ENCODE measurements around the gene TMEM151B. TPM values are rescaled to one million over a fixed set of nuclear protein-coding genes. Genes with fewer than 3 reads are reported as not detected.

TMEM151B gene
- total RNA-seq, 1 donor from 2014 or later: not detected

DNA sequence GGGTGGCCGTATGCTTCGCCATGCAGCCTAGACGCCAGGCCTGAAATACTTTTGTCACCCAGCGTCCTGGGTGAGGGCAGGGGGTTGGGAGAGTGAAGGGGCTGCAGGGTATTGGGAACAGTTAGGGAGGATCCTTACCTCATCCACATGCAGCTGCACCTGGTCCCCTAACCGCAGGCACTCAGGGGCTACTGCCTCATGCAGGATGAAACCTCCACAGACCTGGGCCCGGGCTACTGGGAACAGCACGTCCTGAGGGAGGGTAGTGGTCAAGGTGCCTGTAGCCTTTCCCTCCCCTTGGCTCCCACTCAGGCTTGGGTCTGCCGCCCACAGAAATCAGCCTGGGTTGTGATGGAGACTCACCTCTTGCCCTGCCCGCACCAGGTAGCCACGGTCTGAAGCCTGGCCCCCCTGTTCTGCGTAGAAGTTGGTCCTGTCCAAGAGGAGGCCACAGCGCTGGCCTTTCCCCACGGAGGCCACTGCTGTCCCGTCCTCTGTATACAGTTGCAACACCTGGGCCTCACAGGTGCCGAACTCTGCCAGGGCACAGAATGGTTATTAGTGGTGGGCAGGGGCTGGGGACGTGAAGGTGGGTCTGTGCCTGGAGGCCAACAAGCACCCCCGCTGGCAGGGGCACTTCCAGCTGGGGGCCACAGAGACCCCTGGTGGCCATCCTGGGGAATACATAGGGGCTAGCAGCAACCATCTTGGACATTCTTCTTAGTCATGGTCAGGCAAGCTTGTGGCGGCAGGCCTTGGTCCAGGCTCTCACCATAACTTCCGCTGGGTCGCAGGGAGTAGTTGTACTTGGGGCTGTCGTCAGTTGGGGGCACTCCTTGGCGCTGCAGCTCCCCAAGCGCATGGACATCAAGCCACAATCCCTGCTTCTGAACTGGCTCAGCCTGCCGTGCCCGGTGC lies 34.3 kb downstream of the TMEM151B start:
- TF ChIP-seq, protein P1, sequence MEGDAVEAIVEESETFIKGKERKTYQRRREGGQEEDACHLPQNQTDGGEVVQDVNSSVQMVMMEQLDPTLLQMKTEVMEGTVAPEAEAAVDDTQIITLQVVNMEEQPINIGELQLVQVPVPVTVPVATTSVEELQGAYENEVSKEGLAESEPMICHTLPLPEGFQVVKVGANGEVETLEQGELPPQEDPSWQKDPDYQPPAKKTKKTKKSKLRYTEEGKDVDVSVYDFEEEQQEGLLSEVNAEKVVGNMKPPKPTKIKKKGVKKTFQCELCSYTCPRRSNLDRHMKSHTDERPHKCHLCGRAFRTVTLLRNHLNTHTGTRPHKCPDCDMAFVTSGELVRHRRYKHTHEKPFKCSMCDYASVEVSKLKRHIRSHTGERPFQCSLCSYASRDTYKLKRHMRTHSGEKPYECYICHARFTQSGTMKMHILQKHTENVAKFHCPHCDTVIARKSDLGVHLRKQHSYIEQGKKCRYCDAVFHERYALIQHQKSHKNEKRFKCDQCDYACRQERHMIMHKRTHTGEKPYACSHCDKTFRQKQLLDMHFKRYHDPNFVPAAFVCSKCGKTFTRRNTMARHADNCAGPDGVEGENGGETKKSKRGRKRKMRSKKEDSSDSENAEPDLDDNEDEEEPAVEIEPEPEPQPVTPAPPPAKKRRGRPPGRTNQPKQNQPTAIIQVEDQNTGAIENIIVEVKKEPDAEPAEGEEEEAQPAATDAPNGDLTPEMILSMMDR (IDR thresholded peaks at IDR 0.05): peak; percentile 77
- intact Hi-C loops (cut with DNase I): no loop called here
- no peaks in the 10 kb centered on the region for H3K9me3 ChIP-seq
- no peaks in the 10 kb centered on the region for H3K4me1 ChIP-seq
- no peaks in the 10 kb centered on the region for H3K27me3 ChIP-seq (ENCODE audit: low read depth)
- no peak for DNase-seq
- H3K36me3 ChIP-seq: peaks cover 94% of the 10 kb centered on the region
- ATAC-seq: peak; percentile 42 to 57
- no peak overlapping the region for H3K27ac ChIP-seq
- no peak overlapping the region for H3K4me3 ChIP-seq

GRCh38 chr6:44305200-44305725 lies 35.0 kb downstream of the TMEM151B start:
- Histone ChIP-seq H3K4me1 (no peaks in the 10 kb centered on the region), H3K36me3 (peaks cover 99% of the 10 kb centered on the region), H3K4me3 (no peak overlapping the region), H3K27ac (no peak overlapping the region), H3K9me3 (no peaks in the 10 kb centered on the region), H3K27me3 (ENCODE audit: low read depth) (no peaks in the 10 kb centered on the region)
- no peak for ATAC-seq
- DNase-seq: no peak
- intact Hi-C loops (cut with DNase I): no loop called here
- TF ChIP-seq, protein P1 (IDR thresholded peaks at IDR 0.05): no peak

DNA sequence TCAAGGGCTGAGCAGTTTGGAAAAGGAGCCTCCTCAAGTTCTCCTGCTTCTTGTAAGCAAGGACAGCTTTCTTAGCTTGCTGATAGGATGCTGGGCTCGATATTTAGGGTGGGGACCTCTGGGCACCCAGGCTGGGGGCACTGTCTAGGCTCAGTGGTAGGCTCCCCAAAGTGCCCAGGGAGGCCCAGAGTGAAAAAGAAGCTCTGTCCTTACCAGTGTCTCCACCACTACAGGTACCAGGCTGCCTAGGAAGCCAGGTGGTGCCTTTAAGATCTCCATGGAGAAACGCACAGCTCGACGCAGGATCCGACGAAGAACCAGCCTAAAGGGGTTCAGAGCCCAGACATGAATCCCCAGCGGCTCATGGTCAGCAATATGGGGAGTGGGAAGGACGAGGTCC lies 36.5 kb downstream of the TMEM151B start:
- DNase-seq: no peak

DNA sequence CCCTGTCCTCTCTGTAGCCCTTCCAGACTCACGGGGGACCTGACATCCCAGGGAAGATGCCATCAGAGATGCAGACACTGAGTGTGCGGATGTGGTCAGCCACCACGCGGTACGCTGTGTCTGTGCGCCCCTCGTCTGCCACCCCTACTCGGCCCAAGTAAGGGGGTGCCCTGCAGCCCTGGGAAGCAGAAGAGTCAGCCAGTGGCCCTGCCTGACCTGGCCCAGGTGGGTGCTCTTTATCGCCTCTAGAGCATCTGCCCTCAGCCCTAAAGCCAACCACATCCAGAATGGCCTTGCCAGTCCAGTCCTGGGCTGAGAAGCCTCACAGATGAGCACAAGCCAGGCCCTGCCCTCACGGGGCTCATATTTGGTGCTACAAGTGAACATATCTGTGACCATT lies 37.0 kb downstream of the TMEM151B start:
- H3K27ac ChIP-seq: no peak overlapping the region
- peaks cover 91% of the 10 kb centered on the region for H3K36me3 ChIP-seq
- H3K27me3 ChIP-seq (ENCODE audit: low read depth): no peaks in the 10 kb centered on the region
- ATAC-seq: no peak
- TF ChIP-seq, protein P1 (IDR thresholded peaks at IDR 0.05): no peak
- H3K4me1 ChIP-seq: peaks cover 6% of the 10 kb centered on the region
- H3K4me3 ChIP-seq: no peak overlapping the region
- no peaks in the 10 kb centered on the region for H3K9me3 ChIP-seq
- intact Hi-C loops (cut with DNase I): no loop called here
- no peak for DNase-seq

More for the DNA sequence above, 36.5 kb downstream of the TMEM151B start:
- Histone ChIP-seq H3K4me1 (peaks cover 1% of the 10 kb centered on the region), H3K27ac (no peak overlapping the region), H3K9me3 (no peaks in the 10 kb centered on the region), H3K27me3 (ENCODE audit: low read depth) (no peaks in the 10 kb centered on the region), H3K4me3 (no peak overlapping the region), H3K36me3 (peaks cover 96% of the 10 kb centered on the region)
- no peak for ATAC-seq
- intact Hi-C loops (cut with DNase I): no loop called here
- TF ChIP-seq, protein P1 (IDR thresholded peaks at IDR 0.05): no peak

DNA sequence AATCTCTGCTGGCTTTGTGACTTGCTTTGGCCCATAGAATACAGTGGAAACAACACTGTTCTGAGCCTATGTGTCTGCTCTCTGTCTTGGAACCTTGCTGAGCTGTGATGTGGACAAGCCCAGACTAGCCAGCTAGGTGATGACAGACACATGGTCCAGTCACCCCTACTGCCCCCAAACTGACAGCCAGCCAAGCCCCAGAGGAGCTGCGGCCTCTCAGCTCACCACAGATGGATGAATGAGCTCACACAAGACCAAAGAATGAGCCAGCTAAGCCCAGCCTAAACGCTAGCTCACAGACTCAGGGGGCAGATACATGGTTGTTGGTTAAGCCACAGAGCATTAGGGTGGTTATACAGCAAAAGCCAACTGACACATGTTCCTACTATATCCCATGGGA lies 38.8 kb downstream of the TMEM151B start:
- Histone ChIP-seq H3K4me1 (peaks cover 11% of the 10 kb centered on the region), H3K27me3 (ENCODE audit: low read depth) (no peaks in the 10 kb centered on the region), H3K9me3 (no peaks in the 10 kb centered on the region), H3K4me3 (no peak overlapping the region), H3K27ac (no peak overlapping the region), H3K36me3 (peaks cover 72% of the 10 kb centered on the region)
- ATAC-seq (no peak), DNase-seq (no peak)
- TF ChIP-seq, protein P1 (IDR thresholded peaks at IDR 0.05): no peak
- intact Hi-C loops (cut with DNase I): no loop called here

Data from lower lobe of right lung (tissue), 2 donors.